GM21423 (cell line): Measurements from ENCODE around the gene TUBB8.
"Not testable (repeated sequence)": the region's sequence is repeated elsewhere in the genome, so short reads cannot be mapped to it uniquely, and the experiment has no call there.

Source experiments
- ATAC-seq: cut with Tn5 transposase; IDR thresholded peaks from one replicate; pipeline ENCODE4 v1.9.1; 2021; ENCODE audit warnings: mild to moderate bottlenecking, moderate library complexity; ENCODE audit not compliant: unreplicated experiment

The TUBB8 gene

DNA sequence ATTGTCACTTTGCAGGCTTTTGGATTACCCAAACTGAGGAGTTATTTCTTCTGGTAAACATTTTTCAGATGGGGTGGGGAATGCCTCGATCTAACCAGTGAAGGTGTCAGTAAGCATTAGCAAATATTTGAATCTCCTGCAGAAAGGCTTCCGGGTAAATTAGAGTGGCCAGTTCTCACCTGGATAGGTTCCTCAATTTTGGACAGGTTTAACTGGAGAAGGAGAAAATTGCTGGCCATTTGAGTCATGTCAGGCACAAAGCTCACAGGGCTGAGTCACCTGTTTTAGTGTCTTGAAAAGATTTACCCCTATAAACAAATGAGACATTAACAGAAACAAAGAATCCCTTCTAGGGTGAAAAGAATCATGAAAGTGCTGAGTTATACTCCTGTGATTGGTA lies 830 bp upstream of the TUBB8 start:
- ATAC-seq, result not testable (repeated sequence)

DNA sequence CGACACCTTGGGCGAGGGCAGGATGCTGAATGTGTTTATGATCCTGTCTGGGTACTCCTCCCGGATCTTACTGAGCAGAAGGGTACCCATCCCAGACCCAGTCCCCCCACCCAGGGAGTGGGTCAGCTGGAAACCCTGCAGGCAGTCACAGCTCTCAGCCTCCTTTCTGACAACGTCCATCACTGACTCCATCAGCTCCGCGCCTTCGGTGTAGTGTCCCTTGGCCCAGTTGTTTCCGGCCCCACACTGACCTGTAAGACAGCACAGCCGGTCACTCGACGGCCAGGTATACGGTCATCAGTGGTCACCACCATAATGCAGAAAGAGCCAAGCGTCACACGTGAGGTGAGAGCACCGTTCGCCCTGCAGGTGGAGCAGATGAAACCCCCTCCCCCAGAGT lies 1.2 kb downstream of the TUBB8 start:
- not testable (repeated sequence) for ATAC-seq

DNA sequence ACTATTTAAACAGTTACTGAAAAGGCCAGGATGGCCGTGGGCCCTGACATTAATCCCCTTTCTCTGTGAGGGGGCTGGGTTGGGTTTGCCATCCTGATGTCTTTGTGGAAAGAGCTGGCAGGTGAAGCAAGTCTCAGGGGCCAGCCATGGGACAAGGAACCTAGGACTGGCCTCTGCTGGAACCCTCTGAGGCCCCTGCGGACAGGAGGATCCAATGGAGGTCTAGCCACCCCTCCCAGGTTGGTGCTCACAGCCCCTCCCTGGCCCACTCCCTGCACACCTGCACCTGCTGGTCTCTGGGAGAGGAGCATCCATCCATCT lies 35.8 kb downstream of the TUBB8 start:
- not testable (repeated sequence) for ATAC-seq

DNA sequence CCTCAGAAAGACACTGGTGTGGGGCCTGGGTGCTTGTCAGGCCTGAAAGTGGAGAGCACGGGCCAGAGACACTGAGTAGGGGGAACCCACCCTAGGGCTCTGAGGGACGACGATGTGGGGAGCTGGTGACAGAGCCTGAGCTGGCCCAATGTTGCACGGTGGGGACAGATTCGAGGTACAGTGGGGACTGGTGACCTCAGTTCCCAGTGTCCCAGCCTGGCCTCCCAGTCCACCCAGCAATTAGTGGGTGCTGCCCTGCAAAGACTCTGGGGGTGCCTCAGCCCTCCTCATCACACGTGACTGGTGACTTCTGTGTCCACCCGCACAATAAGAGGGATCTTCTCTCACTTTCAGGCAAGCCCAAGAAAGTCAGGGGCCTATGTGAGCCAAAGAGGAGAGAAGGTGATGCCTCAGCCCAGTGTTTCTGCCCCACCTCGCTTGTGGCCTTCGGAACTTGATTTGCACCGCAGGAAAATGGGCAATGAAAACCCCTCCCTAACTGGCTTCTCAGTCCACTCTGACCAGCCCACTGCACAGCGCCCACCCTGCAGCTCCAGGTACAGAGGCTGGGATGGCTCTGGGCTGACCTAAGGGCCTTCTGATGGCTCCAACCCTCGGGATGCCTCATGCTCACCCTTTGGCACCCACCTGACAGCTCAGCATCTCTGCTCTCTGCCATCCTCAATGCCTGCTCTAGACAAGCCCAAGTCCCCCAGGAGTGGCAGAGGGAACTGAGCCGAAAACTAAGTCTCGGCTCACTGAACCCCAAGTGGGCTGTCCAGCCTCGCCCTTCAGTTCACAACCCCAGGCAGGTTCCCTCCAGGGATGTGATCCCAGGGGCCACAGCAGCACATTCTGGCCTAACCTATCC lies 36.4 kb downstream of the TUBB8 start:
- ATAC-seq, result not testable (repeated sequence)

DNA sequence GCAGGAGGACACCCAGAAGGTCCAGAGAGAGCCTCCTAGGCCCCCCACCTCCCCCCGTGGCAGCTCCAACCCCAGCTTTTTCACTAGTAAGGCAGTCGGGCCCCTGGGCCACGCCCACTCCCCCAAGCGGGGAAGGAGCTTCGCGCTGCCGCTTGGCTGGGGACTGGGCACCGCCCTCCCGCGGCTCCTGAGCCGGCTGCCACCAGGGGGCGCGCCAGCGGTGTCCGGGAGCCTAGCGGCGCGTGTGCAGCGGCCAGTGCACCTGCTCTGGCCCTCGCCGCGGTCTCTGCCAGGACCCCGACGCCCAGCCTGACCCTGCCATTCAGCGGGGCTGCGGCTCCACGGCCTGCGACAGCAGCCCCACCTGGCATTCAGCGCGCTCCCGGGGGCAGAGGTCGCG lies 37.8 kb downstream of the TUBB8 start:
- ATAC-seq, result not testable (repeated sequence)

DNA sequence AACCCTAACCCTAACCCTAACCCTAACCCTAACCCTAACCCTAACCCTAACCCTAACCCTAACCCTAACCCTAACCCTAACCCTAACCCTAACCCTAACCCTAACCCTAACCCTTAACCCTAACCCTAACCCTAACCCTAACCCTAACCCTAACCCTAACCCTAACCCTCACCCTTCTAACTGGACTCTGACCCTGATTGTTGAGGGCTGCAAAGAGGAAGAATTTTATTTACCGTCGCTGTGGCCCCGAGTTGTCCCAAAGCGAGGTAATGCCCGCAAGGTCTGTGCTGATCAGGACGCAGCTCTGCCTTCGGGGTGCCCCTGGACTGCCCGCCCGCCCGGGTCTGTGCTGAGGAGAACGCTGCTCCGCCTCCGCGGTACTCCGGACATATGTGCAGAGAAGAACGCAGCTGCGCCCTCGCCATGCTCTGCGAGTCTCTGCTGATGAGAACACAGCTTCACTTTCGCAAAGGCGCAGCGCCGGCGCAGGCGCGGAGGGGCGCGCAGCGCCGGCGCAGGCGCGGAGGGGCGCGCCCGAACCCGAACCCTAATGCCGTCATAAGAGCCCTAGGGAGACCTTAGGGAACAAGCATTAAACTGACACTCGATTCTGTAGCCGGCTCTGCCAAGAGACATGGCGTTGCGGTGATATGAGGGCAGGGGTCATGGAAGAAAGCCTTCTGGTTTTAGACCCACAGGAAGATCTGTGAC lies 38.7 kb downstream of the TUBB8 start:
- not testable (repeated sequence) for ATAC-seq
